ENCODE data around the gene EYS. TPM values are rescaled to one million over a fixed set of nuclear protein-coding genes. Genes with fewer than 3 reads are reported as not detected.

The EYS gene
- total RNA-seq, 1 donor from 2014 or later = 0.08 TPM

GRCh38 chr6:64520050-64520449 is 1187.0 kb downstream of the EYS start:
- no peaks in the 10 kb centered on the region for H3K36me3 ChIP-seq
- no peaks in the 10 kb centered on the region for H3K27me3 ChIP-seq (ENCODE audit: low read depth)
- no peak overlapping the region for H3K4me3 ChIP-seq
- peaks cover 5% of the 10 kb centered on the region for H3K9me3 ChIP-seq (replicated peaks)
- no peaks in the 10 kb centered on the region for H3K4me1 ChIP-seq
- TF ChIP-seq CTCF (IDR thresholded peaks at IDR 0.05; ENCODE audit: borderline replicate concordance) = no peak
- DNase-seq = no peak
- no peak overlapping the region for H3K27ac ChIP-seq (replicated peaks)
- intact Hi-C loops (cut with micrococcal nuclease) = no loop called here

GRCh38 chr6:64516393-64516792 is 1190.6 kb downstream of the EYS start:
- no peak for TF ChIP-seq CTCF (IDR thresholded peaks at IDR 0.05; ENCODE audit: borderline replicate concordance)
- DNase-seq = no peak
- intact Hi-C loops (cut with micrococcal nuclease) = no loop called here

GRCh38 chr6:64507661-64508060 is 1199.4 kb downstream of the EYS start:
- TF ChIP-seq CTCF (IDR thresholded peaks at IDR 0.05; ENCODE audit: borderline replicate concordance) = no peak

More at GRCh38 chr6:64516393-64516792, 1190.6 kb downstream of the EYS start:
- Histone ChIP-seq H3K36me3 (no peaks in the 10 kb centered on the region), H3K4me1 (no peaks in the 10 kb centered on the region), H3K27me3 (ENCODE audit: low read depth) (no peaks in the 10 kb centered on the region), H3K27ac (replicated peaks) (no peak overlapping the region), H3K9me3 (replicated peaks) (no peaks in the 10 kb centered on the region), H3K4me3 (no peak overlapping the region)

GRCh38 chr6:64505312-64505711 is 1201.7 kb downstream of the EYS start:
- no peak for DNase-seq
- Histone ChIP-seq H3K27me3 (ENCODE audit: low read depth) (no peaks in the 10 kb centered on the region), H3K36me3 (no peaks in the 10 kb centered on the region), H3K4me3 (no peak overlapping the region), H3K4me1 (no peaks in the 10 kb centered on the region), H3K27ac (replicated peaks) (no peak overlapping the region), H3K9me3 (replicated peaks) (no peaks in the 10 kb centered on the region)
- intact Hi-C loops (cut with micrococcal nuclease) = no loop called here
- TF ChIP-seq CTCF (IDR thresholded peaks at IDR 0.05; ENCODE audit: borderline replicate concordance) = peak; percentile 22

More at GRCh38 chr6:64507661-64508060, 1199.4 kb downstream of the EYS start:
- no peaks in the 10 kb centered on the region for H3K36me3 ChIP-seq
- intact Hi-C loops (cut with micrococcal nuclease) = no loop called here
- H3K27me3 ChIP-seq (ENCODE audit: low read depth) = no peaks in the 10 kb centered on the region
- no peaks in the 10 kb centered on the region for H3K4me1 ChIP-seq
- DNase-seq = no peak
- H3K4me3 ChIP-seq = no peak overlapping the region
- no peaks in the 10 kb centered on the region for H3K9me3 ChIP-seq (replicated peaks)
- no peak overlapping the region for H3K27ac ChIP-seq (replicated peaks)

GRCh38 chr6:64504503-64504902 is 1202.5 kb downstream of the EYS start:
- H3K4me1 ChIP-seq = no peaks in the 10 kb centered on the region
- intact Hi-C loops (cut with micrococcal nuclease) = no loop called here
- no peaks in the 10 kb centered on the region for H3K9me3 ChIP-seq (replicated peaks)
- no peaks in the 10 kb centered on the region for H3K27me3 ChIP-seq (ENCODE audit: low read depth)
- H3K36me3 ChIP-seq = no peaks in the 10 kb centered on the region
- TF ChIP-seq CTCF (IDR thresholded peaks at IDR 0.05; ENCODE audit: borderline replicate concordance) = no peak
- no peak overlapping the region for H3K27ac ChIP-seq (replicated peaks)
- DNase-seq = no peak
- H3K4me3 ChIP-seq = no peak overlapping the region

GRCh38 chr6:64502801-64503200 is 1204.2 kb downstream of the EYS start:
- H3K4me1 ChIP-seq = no peaks in the 10 kb centered on the region
- H3K4me3 ChIP-seq = no peak overlapping the region
- no peak for TF ChIP-seq CTCF (IDR thresholded peaks at IDR 0.05; ENCODE audit: borderline replicate concordance)
- no peaks in the 10 kb centered on the region for H3K9me3 ChIP-seq (replicated peaks)
- H3K36me3 ChIP-seq = no peaks in the 10 kb centered on the region
- DNase-seq = no peak
- no peaks in the 10 kb centered on the region for H3K27me3 ChIP-seq (ENCODE audit: low read depth)
- intact Hi-C loops (cut with micrococcal nuclease) = no loop called here
- H3K27ac ChIP-seq (replicated peaks) = no peak overlapping the region

All from left ventricle myocardium inferior (tissue), 1 donor.